K562 (cell line): ENCODE results near the gene GRK4. TPM values are rescaled to one million over a fixed set of nuclear protein-coding genes. Genes with fewer than 3 reads are reported as not detected.

Experiments
- ATAC-seq: fragments of 200-7000 bp; cut with Tn5 transposase; 3 replicates; pipeline ENCODE4 v1.9.1; 2020; ENCODE audit warnings: moderate library complexity
- BruUV-seq: library from RNA; stranded (reverse); fragments of 400-500 nt; replicated peaks from 2 replicates; lab custom pipeline; 2021; lab: Mats Ljungman, UMichigan
- CTCF ChIA-PET: fragments of 300-600 bp; formaldehyde crosslinking; extraction: SDS; loops from one replicate; lab custom pipeline; 2021; ENCODE audit warnings: low intra/inter-chr PET ratio; lab: Yijun Ruan, JAX
- POLR2A ChIA-PET: fragments of 300-600, 350-650 bp; sonication (Branson Sonifier 250); formaldehyde crosslinking; extraction: SDS; loops from one replicate; lab custom pipeline; 2021; ENCODE audit warnings: antibody characterized with exemption, inconsistent platforms; lab: Yijun Ruan, JAX
- DNase-seq, 4 experiments: peaks; one replicate each; pipeline versions ENCODE4 v3.0.0 to v3.0.0-alpha.2; 2011 to 2018; ENCODE audit warnings: low spot score in 3 of 4, mixed read lengths in 3 of 4; ENCODE audit errors: extremely low read depth in 1 of 4
- FAIRE-seq: peaks from 2 replicates; lab custom pipeline; 2011; peaks lifted over from hg19 to GRCh38; lab: Jason Lieb, UNC
- H2AFZ ChIP-seq: 2 replicates; pipeline ENCODE4 v1.6.0; 2011; ENCODE audit warnings: low read depth, low read length, control low read depth, inconsistent platforms
- H3K27ac ChIP-seq: fragments of 200-600 bp; 3 replicates; pipeline ENCODE4 v1.8.0; 2011; ENCODE audit warnings: low read depth, mild to moderate bottlenecking, control low read depth, inconsistent platforms, low read length, moderate library complexity, mixed read lengths; ENCODE audit errors: extremely low read depth
- H3K27me3 ChIP-seq, 2 experiments: fragments of 300-600 bp in 1 of 2; 2 replicates in 1 of 2; 3 replicates in 1 of 2; pipeline versions ENCODE4 v1.6.0 to v1.8.0; 2011; ENCODE audit warnings: inconsistent platforms in 2 of 2, low read length in 2 of 2, mild to moderate bottlenecking in 1 of 2, mixed read lengths in 1 of 2, moderate library complexity in 1 of 2; ENCODE audit not compliant: control insufficient read depth in 2 of 2, insufficient read depth in 2 of 2
- H3K36me3 ChIP-seq: fragments of 300-600 bp; 3 replicates; pipeline ENCODE4 v1.8.0; 2011; ENCODE audit warnings: mild to moderate bottlenecking, low read length, inconsistent platforms; ENCODE audit not compliant: control insufficient read depth, insufficient read depth
- H3K4me1 ChIP-seq, 2 experiments: fragments of 200-600 bp in 1 of 2; replicated peaks in 1 of 2; 2 replicates in 1 of 2; 3 replicates in 1 of 2; pipeline versions ENCODE4 v1.5.1 to v1.8.0; 2011; ENCODE audit warnings: inconsistent platforms in 2 of 2, low read length in 2 of 2, mild to moderate bottlenecking in 1 of 2, mixed read lengths in 1 of 2, moderate library complexity in 1 of 2; ENCODE audit not compliant: control insufficient read depth in 2 of 2, insufficient read depth in 2 of 2
- H3K4me2 ChIP-seq: 2 replicates; pipeline ENCODE4 v1.6.1; 2011; ENCODE audit warnings: low read length, control low read depth, inconsistent platforms, mixed read lengths; ENCODE audit not compliant: insufficient read depth
- H3K4me3 ChIP-seq: fragments of 200-600 bp; sonication (generic), shearing (Covaris generic); 2 replicates; pipeline ENCODE4 v1.5.1; 2016; ENCODE audit warnings: control low read depth, inconsistent platforms
- H3K79me2 ChIP-seq: fragments of 200-600 bp; 3 replicates; pipeline ENCODE4 v1.8.0; 2011; ENCODE audit warnings: low read length, inconsistent platforms; ENCODE audit not compliant: control insufficient read depth, insufficient read depth
- H3K9ac ChIP-seq, 2 experiments: 2 replicates each; pipeline versions ENCODE4 v1.6.0 to v1.6.1; 2011; ENCODE audit warnings: low read depth in 2 of 2, low read length in 2 of 2, control low read depth in 1 of 2, inconsistent platforms in 1 of 2, mild to moderate bottlenecking in 1 of 2, mixed read lengths in 1 of 2; ENCODE audit not compliant: insufficient read depth in 1 of 2
- H3K9me1 ChIP-seq: one replicate; pipeline ENCODE4 v1.6.0; 2011; ENCODE audit warnings: inconsistent platforms, mild to moderate bottlenecking, low read length, moderate library complexity; ENCODE audit not compliant: control insufficient read depth, insufficient read depth
- H3K9me3 ChIP-seq: replicated peaks from 2 replicates; pipeline ENCODE4 v1.5.1; 2011; ENCODE audit warnings: low read depth, low read length, inconsistent platforms; ENCODE audit not compliant: control insufficient read depth, insufficient read depth
- H4K20me1 ChIP-seq: replicated peaks from 2 replicates; pipeline ENCODE4 v1.6.1; 2011; ENCODE audit warnings: low read length, inconsistent platforms, mixed read lengths; ENCODE audit not compliant: control insufficient read depth, insufficient read depth
- ARID3A ChIP-seq: IDR thresholded peaks from 2 replicates; pipeline ENCODE4 v1.6.1; 2012; ENCODE audit warnings: low read depth, low read length, improper control_type of control experiment, borderline replicate concordance
- BRF2 ChIP-seq: IDR thresholded peaks from 3 replicates; pipeline ENCODE4 v1.6.1; 2011; ENCODE audit warnings: borderline replicate concordance, mild to moderate bottlenecking; ENCODE audit not compliant: insufficient read length, insufficient read depth
- CAMTA2 ChIP-seq: fragments of 250-450 bp; sonication (Bioruptor Pico); conservative IDR thresholded peaks from 2 replicates; pipeline ENCODE4 v1.5.1; 2022
- DDX20 ChIP-seq: fragments of 450-650 bp; IDR thresholded peaks from 2 replicates; pipeline ENCODE4 v1.6.1; 2016; ENCODE audit warnings: missing genetic modification characterization, low read depth, mild to moderate bottlenecking, missing compliant biosample characterization, moderate library complexity
- ELF2 ChIP-seq: fragments of 250-450 bp; sonication (Bioruptor Pico); IDR thresholded peaks from 2 replicates; pipeline ENCODE4 v1.5.0; 2021; ENCODE audit warnings: mild to moderate bottlenecking
- FOXJ2 ChIP-seq: fragments of 200-800 bp; sonication (Bioruptor generic); IDR thresholded peaks from 2 replicates; pipeline ENCODE4 v1.6.1; 2016; ENCODE audit warnings: missing genetic modification characterization, missing compliant biosample characterization
- GTF2A2 ChIP-seq: IDR thresholded peaks from 2 replicates; pipeline ENCODE4 v1.6.1; 2016; ENCODE audit warnings: mild to moderate bottlenecking, missing genetic modification characterization, missing compliant biosample characterization
- HLTF ChIP-seq: fragments of 450-650 bp; IDR thresholded peaks from 2 replicates; pipeline ENCODE4 v1.6.1; 2016
- ID3 ChIP-seq, 2 experiments: fragments of 250-450 bp in 1 of 2; fragments of 450-650 bp in 1 of 2; sonication (Bioruptor Pico) in 1 of 2; IDR thresholded peaks; 2 replicates each; pipeline versions ENCODE4 v1.6.1 to v1.8.0; 2016 to 2021; ENCODE audit warnings: mild to moderate bottlenecking in 2 of 2, moderate library complexity in 2 of 2, missing compliant biosample characterization in 1 of 2, missing genetic modification characterization in 1 of 2
- ILF3 ChIP-seq: fragments of 450-650 bp; IDR thresholded peaks from 2 replicates; pipeline ENCODE4 v1.6.1; 2018; ENCODE audit warnings: antibody characterized with exemption, mild to moderate bottlenecking, moderate library complexity, borderline replicate concordance
- IRF1 ChIP-seq: sonication (generic); formaldehyde crosslinking; IDR thresholded peaks from 2 replicates; pipeline ENCODE4 v1.8.0; 2022; ENCODE audit warnings: missing genetic modification reagents, mild to moderate bottlenecking, borderline replicate concordance
- SAP30 ChIP-seq: fragments of 200-600 bp; sonication (generic); IDR thresholded peaks from 2 replicates; pipeline ENCODE4 v1.6.1; 2012; ENCODE audit warnings: borderline replicate concordance, low read depth, mild to moderate bottlenecking, moderate library complexity, low read length, control low read depth, inconsistent platforms; ENCODE audit not compliant: insufficient read depth, poor library complexity, severe bottlenecking
- ZNF274 ChIP-seq: IDR thresholded peaks from 2 replicates; pipeline ENCODE4 v1.6.1; 2011; ENCODE audit warnings: low read depth, mild to moderate bottlenecking, low read length, moderate library complexity, borderline replicate concordance
- ZNF511 ChIP-seq: sonication (generic); formaldehyde crosslinking; IDR thresholded peaks from 2 replicates; pipeline ENCODE4 v1.8.0; 2022; ENCODE audit warnings: mild to moderate bottlenecking, missing genetic modification reagents
- ZNF655 ChIP-seq: fragments of 250-450 bp; sonication (Bioruptor Pico); IDR thresholded peaks from 2 replicates; pipeline ENCODE4 v1.5.0; 2021
- ZNF699 ChIP-seq: fragments of 250-450 bp; sonication (Bioruptor Pico); IDR thresholded peaks from 2 replicates; pipeline ENCODE4 v1.8.0; 2021; ENCODE audit warnings: mild to moderate bottlenecking, moderate library complexity; ENCODE audit not compliant: insufficient replicate concordance
- WGBS: fragments of 100-300 bp; shearing (Covaris generic); methylation state at CpG from one replicate; pipeline ENCODE4 v1.1.6; 2016; ENCODE audit warnings: low coverage, mixed read lengths; ENCODE audit not compliant: insufficient coverage; ENCODE audit errors: missing lambda C conversion rate; 5-methylcytosine and 5-hydroxymethylcytosine counted together
- in situ Hi-C: fragments of 300-500 bp; cut with MboI; formaldehyde crosslinking; loops from 4 replicates; pipeline ENCODE4 v1.15.0; 2018; ENCODE audit warnings: inconsistent platforms, mixed read lengths
- intact Hi-C: fragments of 100-400 bp; cut with micrococcal nuclease; formaldehyde crosslinking; loops from 2 replicates; pipeline ENCODE4 v1.14.2; 2022
- polyA plus RNA-seq, 8 experiments: library from polyadenylated mRNA; depleted of rRNA in 4 of 8; stranded (reverse) in 5 of 8; unstranded in 3 of 8; fragments of >200 nt; fragmentation: Nextera tagmentation in 2 of 8; fragmentation: Illumina TruSeq in 1 of 8; extraction: Ambion mirVana in 2 of 8; extraction: Trizol in 1 of 8; gene quantifications; 2 replicates each; pipeline versions ENCODE4 v1.2.1 to v1.2.3, GENCODE V29; 2011 to 2014; ENCODE audit warnings: inconsistent platforms in 1 of 8, missing spikeins in 1 of 8
- total RNA-seq, 7 experiments: library from RNA; depleted of rRNA in 6 of 7; stranded (reverse); fragments of >200 nt in 6 of 7; fragmentation: Illumina TruSeq in 2 of 7; extraction: Trizol in 2 of 7; gene quantifications; 2 replicates each; pipeline versions ENCODE4 v1.2.1 to v1.2.3, GENCODE V29; 2011 to 2021; ENCODE audit warnings: low replicate concordance in 1 of 7

Gene GRK4
- total and polyA plus RNA-seq, 9 of the 15 experiments (the other 6 are each of a cell fraction or from before 2014, with no cell fraction given): 1.1 to 4.8 (median 2.6) TPM

- Histone ChIP-seq H3K4me1 (peaks cover 0 to 12% of the 10 kb centered on the region in 2 experiments; a peak in 1 of 5 replicates), H3K36me3 (peaks cover 96% of the 10 kb centered on the region), H4K20me1 (no peaks in the 10 kb centered on the region; the same call in 1 of the 2 replicates), H2AFZ (no peak overlapping the region), H3K27ac (no peak overlapping the region), H3K9me3 (no peaks in the 10 kb centered on the region), H3K9ac (no peak overlapping the region), H3K79me2 (no peaks in the 10 kb centered on the region), H3K9me1 (no peaks in the 10 kb centered on the region), H3K4me3 (no peak overlapping the region), H3K27me3 (no peaks in the 10 kb centered on the region), H3K4me2 (no peak overlapping the region)
- no TSS peak for BruUV-seq
- FAIRE-seq: no peak
- POLR2A ChIA-PET: interaction anchor here (0.5 to 1.9 kb wide), 3 partner anchors 9 to 80 kb away, joined by 3 to 5 read pairs (median 3); no protein-coding TSS in a partner anchor
- in situ Hi-C loops (no loop called here), intact Hi-C loops (no loop called here)
- 86% methylated on average over 8 of the region's 11 CpGs for WGBS
- CTCF ChIA-PET: interaction anchor here (0.6 kb wide), 1 partner anchor 11 kb away, joined by 3 read pairs; no protein-coding TSS in a partner anchor
- ATAC-seq: no peak
- no peak for DNase-seq
- TF ChIP-seq DDX20 (tag) (no peak), GTF2A2 (tag) (no peak), FOXJ2 (tag) (no peak), ZNF699 (CRISPR knock-in tag) (no peak), ILF3 (no peak), BRF2 (no peak), HLTF (no peak), ID3 (CRISPR knock-in tag; IDR thresholded peaks at IDR 0.05) (no peak), ID3 (tag; IDR thresholded peaks at IDR 0.05) (no peak), ZNF655 (CRISPR knock-in tag) (no peak), SAP30 (no peak), ZNF274 (no peak), IRF1 (no peak), ZNF511 (CRISPR knock-in tag) (no peak), ARID3A (no peak), ELF2 (CRISPR knock-in tag) (no peak), CAMTA2 (CRISPR knock-in tag) (no peak)
Measured at GRCh38 chr4:2944091-2944482, 19.3 kb upstream of the GRK4 start.
